Stimulated activated CD4-positive, alpha-beta T cell treated with anti-CD3 and anti-CD28 coated beads, TNF-alpha, amount 100 ng/mL, for 24 hours (primary cell): ENCODE measurements around the gene WDR64.
A peak's percentile ranks its signal among the peaks of the same experiment; 100 is the strongest.

Source experiments
- DNase-seq, 3 experiments: peaks; one replicate each; pipeline ENCODE4 v3.0.0-alpha.2; 2020; ENCODE audit warnings: low read depth in 3 of 3

WDR64 gene

DNA sequence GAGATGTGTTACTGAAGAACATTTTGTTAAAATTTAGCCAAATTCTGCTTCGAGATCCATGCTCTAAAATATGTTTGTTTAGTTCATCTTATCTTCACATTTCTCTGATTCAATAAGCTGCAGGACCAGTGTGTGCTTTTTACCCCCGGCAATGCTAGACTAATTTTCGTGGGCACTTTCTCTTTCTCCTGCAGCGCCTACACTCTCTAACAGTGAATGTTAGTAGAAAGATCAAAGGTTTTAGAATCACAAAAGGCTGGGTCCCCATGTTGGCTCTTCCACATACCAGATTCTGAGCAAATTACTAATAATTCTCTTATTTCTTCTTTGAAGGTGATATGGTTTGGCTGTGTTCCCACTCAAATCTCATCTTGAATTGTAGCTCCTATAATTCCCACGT is 20.4 kb upstream of the WDR64 start:
- no peak for DNase-seq

GRCh38 chr1:241632987-241633386 is 19.1 kb upstream of the WDR64 start:
- no peak for DNase-seq

DNA sequence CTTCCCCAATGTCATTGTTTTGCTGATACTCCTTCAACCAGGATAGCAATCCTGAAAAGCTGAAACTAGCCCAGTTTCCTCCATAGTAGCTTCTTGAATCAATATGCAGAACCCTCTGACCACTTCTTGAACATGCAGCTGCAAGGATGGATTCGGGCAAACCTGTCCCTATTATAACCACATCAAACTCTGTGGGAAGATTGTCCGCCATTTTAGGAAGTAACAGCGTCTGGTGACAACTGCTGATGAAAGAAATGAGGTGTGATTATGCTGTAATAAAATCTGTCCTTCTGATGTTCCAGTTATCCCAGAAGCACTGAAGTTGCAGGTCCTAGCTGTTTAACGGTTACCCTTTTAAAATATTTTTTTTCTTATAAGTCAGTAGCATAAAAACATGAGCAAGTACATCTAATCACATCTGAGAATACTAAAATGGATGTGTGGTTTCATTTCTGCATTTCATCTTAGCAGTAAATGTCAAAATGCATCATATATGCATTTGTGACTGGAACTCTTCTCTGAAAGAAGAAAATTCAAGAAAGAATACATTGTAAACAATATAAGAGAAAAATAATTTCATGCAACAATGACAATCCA is 16.4 kb upstream of the WDR64 start:
- no peak for DNase-seq

GRCh38 chr1:241636291-241636690 is 15.8 kb upstream of the WDR64 start:
- DNase-seq: no peak

DNA sequence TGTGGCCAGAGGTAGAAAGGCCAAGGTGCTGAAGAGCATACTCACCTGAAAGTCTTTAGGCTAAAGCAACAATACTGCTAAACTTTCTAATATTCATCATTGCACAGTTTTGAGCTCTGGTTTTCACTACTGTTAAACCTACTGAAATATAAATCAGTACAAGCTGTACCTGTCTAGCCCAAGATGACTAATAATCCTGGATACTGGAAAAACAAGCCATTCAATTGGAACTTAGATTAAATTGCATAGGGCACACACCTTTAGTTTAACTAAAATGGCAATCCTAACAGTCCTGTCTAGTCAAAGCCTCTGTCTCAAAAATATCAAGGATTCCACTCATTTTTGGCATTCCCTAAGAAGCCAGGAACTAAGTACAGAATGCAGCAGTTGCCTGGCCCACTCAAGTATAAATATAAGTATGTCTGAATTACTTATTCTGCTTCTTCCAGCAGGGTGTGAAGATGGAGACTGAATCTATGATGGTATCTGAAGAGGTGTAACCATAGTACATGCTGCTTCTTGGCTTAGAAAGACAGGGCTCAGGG is 15.0 kb upstream of the WDR64 start:
- no peak for DNase-seq

- no peak for DNase-seq
Observed at GRCh38 chr1:241637604-241638003, 14.5 kb upstream of the WDR64 start.

DNA sequence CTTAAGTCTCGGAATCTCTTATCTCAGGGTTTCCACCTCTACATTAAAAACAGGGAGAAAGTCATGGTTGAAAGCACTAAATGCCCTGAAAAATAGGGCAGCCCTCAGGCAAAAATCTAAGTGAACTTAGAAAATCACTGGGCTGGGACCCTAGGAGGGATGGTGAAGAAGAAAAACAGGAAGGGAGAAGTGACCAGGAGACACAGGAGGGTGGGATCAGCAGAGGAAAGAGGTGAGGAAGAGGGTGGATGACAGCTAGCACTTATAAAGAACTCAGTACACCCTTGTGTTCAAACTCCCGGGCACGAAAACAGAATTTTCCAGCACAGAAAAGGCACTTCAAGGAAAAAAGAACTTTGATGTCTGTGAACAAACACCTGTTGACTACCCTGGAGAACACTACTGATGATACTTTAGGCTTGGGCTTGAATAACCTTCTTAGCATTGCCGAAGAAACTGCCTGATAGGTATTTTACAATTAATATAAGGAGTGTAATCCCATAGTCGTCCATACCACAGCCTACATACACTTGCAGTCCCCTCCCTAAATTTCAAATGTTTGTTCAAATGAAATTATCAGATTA is 13.9 kb upstream of the WDR64 start:
- DNase-seq: no peak

DNA sequence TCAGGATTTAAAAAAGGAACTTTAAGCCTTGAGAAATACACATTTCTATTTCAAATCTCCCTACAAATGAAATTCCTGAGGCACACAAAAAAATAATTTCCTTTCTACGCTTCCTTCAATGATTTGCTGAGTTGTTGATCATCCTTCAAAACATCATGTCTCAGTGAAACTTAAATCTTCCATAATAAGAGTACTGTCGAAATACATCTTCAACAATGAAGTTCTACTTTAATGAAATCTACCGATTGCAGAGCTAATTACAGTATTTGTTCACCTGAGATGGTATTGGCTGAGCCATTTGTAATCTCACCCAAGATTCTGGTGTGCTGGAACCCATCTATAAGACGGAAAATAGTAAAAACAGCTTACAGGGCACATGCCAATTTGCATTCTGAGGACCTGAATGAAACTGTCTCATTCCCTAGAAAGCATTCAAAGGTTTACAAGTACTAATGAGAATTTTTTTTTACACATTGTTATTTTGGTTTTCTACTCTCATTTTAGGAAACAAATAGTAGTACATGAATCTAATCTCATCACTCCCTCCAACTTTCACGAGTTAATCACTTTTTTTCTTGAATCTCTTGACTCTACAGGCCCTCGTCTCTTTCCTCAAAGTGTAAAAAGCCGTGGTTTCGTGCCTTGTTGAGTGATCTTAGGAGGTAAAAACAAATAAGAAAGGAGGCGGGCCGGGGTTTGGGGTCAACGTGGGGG is 13.0 kb upstream of the WDR64 start:
- no peak for DNase-seq

DNA sequence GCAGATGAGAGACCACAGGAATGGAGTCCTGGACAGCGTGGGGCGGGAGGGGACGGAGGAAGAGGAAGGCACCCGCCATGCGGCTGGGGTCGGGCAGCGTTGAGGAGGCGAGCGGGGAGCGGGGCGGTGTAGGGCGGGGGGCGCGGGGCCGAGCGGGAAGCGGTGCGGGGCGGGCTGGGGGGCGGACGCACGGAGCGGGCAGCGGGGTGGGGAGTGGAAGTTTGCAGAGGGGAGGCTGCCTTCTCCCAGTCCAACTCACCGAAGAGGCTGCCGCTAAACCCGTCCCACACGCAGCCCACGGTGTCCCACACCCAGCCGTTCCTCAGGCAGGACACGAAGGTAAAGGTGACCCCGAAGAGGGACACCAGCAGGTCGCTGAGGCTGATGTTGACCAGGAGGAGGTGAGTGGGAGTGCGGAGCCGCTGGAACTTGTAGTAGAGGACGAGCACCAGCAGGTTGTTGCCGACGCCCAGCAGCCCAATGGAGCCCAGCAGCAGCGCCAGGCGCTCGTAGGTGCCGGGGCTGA is 12.4 kb upstream of the WDR64 start:
- DNase-seq: peak in 2 of 3 experiments; percentile 14 to 27

DNA sequence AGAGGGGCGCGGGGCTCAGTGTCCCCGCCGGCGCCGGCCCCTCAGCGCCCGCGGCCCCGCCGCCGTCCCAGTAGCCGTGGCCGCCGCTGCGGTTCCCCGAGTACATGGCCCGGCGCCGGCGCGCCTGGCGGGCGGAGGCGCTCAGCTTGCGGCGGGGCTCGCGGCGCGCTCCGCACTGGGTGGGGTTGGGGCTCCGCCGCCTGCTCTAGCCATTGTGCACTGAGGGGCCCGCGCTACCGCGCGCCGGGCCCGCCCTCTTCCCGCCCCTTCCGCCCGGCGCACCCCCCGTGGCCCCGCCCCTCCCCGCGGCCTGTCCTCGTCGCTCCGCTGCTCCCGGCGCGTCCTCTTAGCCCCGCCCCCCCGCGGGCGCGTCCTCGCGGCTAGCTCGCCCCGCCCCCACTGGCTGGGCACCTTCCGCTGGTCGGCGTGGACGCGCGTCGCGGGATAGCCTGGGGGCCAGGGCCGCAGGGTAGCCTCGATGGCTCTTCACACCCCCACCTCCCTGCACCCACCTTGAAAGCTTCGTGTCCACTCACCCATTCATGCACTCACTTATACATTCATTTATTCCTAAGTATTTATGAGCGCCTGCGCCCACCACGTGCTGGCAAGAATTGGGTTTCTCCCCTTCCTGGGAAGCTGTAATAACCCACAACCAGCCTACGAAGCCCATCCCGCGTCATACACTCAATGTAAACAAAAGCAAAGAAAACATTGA is 11.8 kb upstream of the WDR64 start, which contains the start of the genes CHML and OPN3:
Gene CHML, minus strand, starts transcription at position 221 of the 718 bp plus-strand sequence. CDS start 4,603 bp downstream, outside the sequence.
Gene OPN3, minus strand, starts transcription at position 221 of the 718 bp plus-strand sequence. Its CDS starts 115 bp downstream, at position 106.
- DNase-seq: peak; percentile 78 to 94 (median 91)

- DNase-seq: no peak
Observed at GRCh38 chr1:241640867-241641622, 11.0 kb upstream of the WDR64 start.

GRCh38 chr1:241641773-241642592 is 10.1 kb upstream of the WDR64 start:
- DNase-seq: no peak

- DNase-seq: no peak
Observed at GRCh38 chr1:241642593-241642944, 9.5 kb upstream of the WDR64 start.

GRCh38 chr1:241644259-241644658 is 7.8 kb upstream of the WDR64 start:
- DNase-seq: no peak

DNA sequence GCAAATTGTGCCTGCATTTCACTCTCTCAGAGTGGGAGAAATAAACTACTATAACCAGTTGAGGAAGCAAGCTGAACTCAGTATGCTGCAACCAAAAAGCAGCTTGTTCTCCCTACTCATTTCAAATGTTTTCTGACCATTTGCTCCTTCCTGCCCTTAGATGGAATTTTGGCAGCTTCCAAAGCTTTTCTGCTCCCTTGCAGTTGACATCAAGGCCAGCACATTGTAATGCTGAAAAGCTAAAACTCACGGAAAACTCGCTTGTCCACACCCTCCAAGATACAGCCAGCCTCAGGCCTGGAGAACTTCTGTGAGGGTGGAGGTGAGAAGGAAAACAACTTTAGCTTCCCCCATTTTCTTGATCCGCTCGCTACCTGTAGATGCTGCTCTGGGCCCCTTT is 6.9 kb upstream of the WDR64 start:
- no peak for DNase-seq

- DNase-seq: no peak
Observed at GRCh38 chr1:241646201-241646600, 5.9 kb upstream of the WDR64 start.

GRCh38 chr1:241647658-241648057 is 4.4 kb upstream of the WDR64 start:
- DNase-seq: no peak

- no peak for DNase-seq
Observed at GRCh38 chr1:241648159-241648558, 3.9 kb upstream of the WDR64 start.

- DNase-seq: no peak
Observed at GRCh38 chr1:241654019-241654418, 1.9 kb downstream of the WDR64 start.

- no peak for DNase-seq
Observed at GRCh38 chr1:241654641-241655040, 2.6 kb downstream of the WDR64 start.
